Neural crest cell (in vitro differentiated cells): ENCODE results near the gene FHOD1. TPM values are rescaled to one million over a fixed set of nuclear protein-coding genes. Genes with fewer than 3 reads are reported as not detected.

Source experiments
- DNase-seq: peaks from one replicate; pipeline ENCODE4 v3.0.0; 2021; ENCODE audit warnings: low read depth, mixed read lengths, low spot score
- H3K27ac Mint-ChIP-seq: one replicate; pipeline ENCODE4 v1.8.0; 2021; ENCODE audit warnings: mild to moderate bottlenecking, mixed read lengths; ENCODE audit not compliant: unreplicated experiment
- H3K27me3 Mint-ChIP-seq: 2 replicates; pipeline ENCODE4 v1.8.0; 2021; ENCODE audit warnings: low read depth, mild to moderate bottlenecking, mixed read lengths
- H3K36me3 Mint-ChIP-seq: 2 replicates; pipeline ENCODE4 v1.8.0; 2021; ENCODE audit warnings: low read depth, mild to moderate bottlenecking, mixed read lengths
- H3K4me1 Mint-ChIP-seq: 2 replicates; pipeline ENCODE4 v1.8.0; 2021; ENCODE audit warnings: mixed read lengths
- H3K4me3 Mint-ChIP-seq: one replicate; pipeline ENCODE4 v1.8.0; 2021; ENCODE audit warnings: mild to moderate bottlenecking, mixed read lengths
- H3K9me3 Mint-ChIP-seq: 2 replicates; pipeline ENCODE4 v1.8.0; 2021; ENCODE audit warnings: mixed read lengths
- CTCF ChIP-seq: fragments of 200-600 bp; sonication (generic); conservative IDR thresholded peaks from 2 replicates; pipeline ENCODE4 v1.5.0; 2021; ENCODE audit warnings: antibody characterized with exemption, mild to moderate bottlenecking
- total RNA-seq: library from RNA; stranded (reverse); gene quantifications from 2 replicates; pipeline ENCODE4 v1.2.1, GENCODE V29; 2021

Gene FHOD1
- total RNA-seq, 1 donor from 2014 or later: 45.5 TPM

GRCh38 chr16:67216612-67217490 is 30.4 kb downstream of the FHOD1 start:
- H3K4me3 Mint-ChIP-seq: no peak overlapping the region
- no peak for TF ChIP-seq CTCF
- H3K4me1 Mint-ChIP-seq: no peaks in the 10 kb centered on the region
- no peaks in the 10 kb centered on the region for H3K36me3 Mint-ChIP-seq
- DNase-seq: no peak
- H3K27me3 Mint-ChIP-seq: no peaks in the 10 kb centered on the region
- H3K27ac Mint-ChIP-seq: peak overlapping the region; percentile 8
- no peaks in the 10 kb centered on the region for H3K9me3 Mint-ChIP-seq

GRCh38 chr16:67215706-67216105 is 31.6 kb downstream of the FHOD1 start:
- no peaks in the 10 kb centered on the region for H3K27me3 Mint-ChIP-seq
- no peak for TF ChIP-seq CTCF
- no peak overlapping the region for H3K4me3 Mint-ChIP-seq

GRCh38 chr16:67213197-67214019 is 33.9 kb downstream of the FHOD1 start:
- no peak for TF ChIP-seq CTCF
- H3K9me3 Mint-ChIP-seq: no peaks in the 10 kb centered on the region
- H3K4me3 Mint-ChIP-seq: no peak overlapping the region
- no peaks in the 10 kb centered on the region for H3K36me3 Mint-ChIP-seq
- peaks cover 2% of the 10 kb centered on the region for H3K27me3 Mint-ChIP-seq
- H3K27ac Mint-ChIP-seq: no peak overlapping the region
- H3K4me1 Mint-ChIP-seq: no peaks in the 10 kb centered on the region
- no peak for DNase-seq

More at GRCh38 chr16:67215706-67216105, 31.6 kb downstream of the FHOD1 start:
- Mint-ChIP-seq H3K36me3 (no peaks in the 10 kb centered on the region), H3K4me1 (no peaks in the 10 kb centered on the region), H3K27ac (no peak overlapping the region), H3K9me3 (no peaks in the 10 kb centered on the region)
- no peak for DNase-seq

GRCh38 chr16:67212766-67213165 is 34.5 kb downstream of the FHOD1 start:
- H3K27me3 Mint-ChIP-seq: peaks cover 2% of the 10 kb centered on the region
- H3K4me3 Mint-ChIP-seq: no peak overlapping the region
- no peaks in the 10 kb centered on the region for H3K36me3 Mint-ChIP-seq
- no peak for TF ChIP-seq CTCF
- no peak overlapping the region for H3K27ac Mint-ChIP-seq
- H3K9me3 Mint-ChIP-seq: no peaks in the 10 kb centered on the region
- no peak for DNase-seq
- no peaks in the 10 kb centered on the region for H3K4me1 Mint-ChIP-seq

- Mint-ChIP-seq H3K9me3 (no peaks in the 10 kb centered on the region), H3K27me3 (peaks cover 2% of the 10 kb centered on the region), H3K36me3 (no peaks in the 10 kb centered on the region), H3K27ac (no peak overlapping the region), H3K4me3 (no peak overlapping the region), H3K4me1 (peaks cover 3% of the 10 kb centered on the region)
- no peak for DNase-seq
- no peak for TF ChIP-seq CTCF
Observed at GRCh38 chr16:67211674-67212073, 35.6 kb downstream of the FHOD1 start.
